Colon (tissue), 2 donors: ENCODE measurements around the gene CTBP2.
"Not testable (repeated sequence)": the region's sequence is repeated elsewhere in the genome, so short reads cannot be mapped to it uniquely, and the experiment has no call there.

Experiments
- FAIRE-seq: peaks from 2 replicates; lab custom pipeline; 2012; peaks lifted over from hg19 to GRCh38; lab: Jason Lieb, UNC
- donor health status: control.
- donor health status: control.

The CTBP2 gene

GRCh38 chr10:125158601-125159485 is 1.5 kb downstream of the CTBP2 start:
- FAIRE-seq = no peak

GRCh38 chr10:125158275-125158600 is 2.1 kb downstream of the CTBP2 start:
- no peak for FAIRE-seq

- FAIRE-seq = no peak
Measured at GRCh38 chr10:125157505-125157904, 2.9 kb downstream of the CTBP2 start.

- FAIRE-seq = peak; percentile 5
Measured at GRCh38 chr10:125156739-125157480, 3.5 kb downstream of the CTBP2 start.

- no peak for FAIRE-seq
Measured at GRCh38 chr10:125156196-125156595, 4.2 kb downstream of the CTBP2 start.

GRCh38 chr10:125155101-125155500 is 5.3 kb downstream of the CTBP2 start:
- no peak for FAIRE-seq

GRCh38 chr10:125154529-125154928 is 5.8 kb downstream of the CTBP2 start:
- no peak for FAIRE-seq

- no peak for FAIRE-seq
Measured at GRCh38 chr10:125153703-125154490, 6.5 kb downstream of the CTBP2 start.

GRCh38 chr10:125152450-125153368 is 7.7 kb downstream of the CTBP2 start:
- no peak for FAIRE-seq

GRCh38 chr10:125151553-125152449 is 8.6 kb downstream of the CTBP2 start:
- no peak for FAIRE-seq

- no peak for FAIRE-seq
Measured at GRCh38 chr10:125151170-125151552, 9.2 kb downstream of the CTBP2 start.

GRCh38 chr10:125150376-125151083 is 9.8 kb downstream of the CTBP2 start:
- not testable (repeated sequence) for FAIRE-seq

- no peak for FAIRE-seq
Measured at GRCh38 chr10:125149680-125150047, 10.7 kb downstream of the CTBP2 start.

- no peak for FAIRE-seq
Measured at GRCh38 chr10:125149036-125149679, 11.2 kb downstream of the CTBP2 start.

GRCh38 chr10:125148528-125148927 is 11.8 kb downstream of the CTBP2 start:
- FAIRE-seq = no peak

- no peak for FAIRE-seq
Measured at GRCh38 chr10:125147971-125148439, 12.4 kb downstream of the CTBP2 start.

GRCh38 chr10:125146791-125147579 is 13.4 kb downstream of the CTBP2 start:
- FAIRE-seq = no peak

- FAIRE-seq = no peak
Measured at GRCh38 chr10:125145636-125146035, 14.7 kb downstream of the CTBP2 start.
